GM18868 (cell line): Measurements from ENCODE around the gene CLEC4F.

ENCODE experiments used
- ATAC-seq: cut with Tn5 transposase; IDR thresholded peaks from one replicate; pipeline ENCODE4 v1.9.1; 2021; ENCODE audit warnings: mild to moderate bottlenecking, moderate library complexity; ENCODE audit not compliant: unreplicated experiment

CLEC4F gene

GRCh38 chr2:70789304-70790135 lies 30.9 kb downstream of the CLEC4F start:
- no peak for ATAC-seq

- peak; percentile 41 for ATAC-seq
Observed at GRCh38 chr2:70785137-70785911, 35.1 kb downstream of the CLEC4F start.

- ATAC-seq, result no peak
Observed at GRCh38 chr2:70784320-70784719, 36.1 kb downstream of the CLEC4F start.

- ATAC-seq, result no peak
Observed at GRCh38 chr2:70779911-70780545, 40.4 kb downstream of the CLEC4F start.

GRCh38 chr2:70779491-70779890 lies 40.9 kb downstream of the CLEC4F start:
- ATAC-seq, result no peak

GRCh38 chr2:70778676-70779075 lies 41.7 kb downstream of the CLEC4F start:
- ATAC-seq, result no peak

GRCh38 chr2:70777450-70777849 lies 42.9 kb downstream of the CLEC4F start:
- no peak for ATAC-seq

GRCh38 chr2:70776266-70776665 lies 44.1 kb downstream of the CLEC4F start:
- ATAC-seq, result no peak

GRCh38 chr2:70775141-70775540 lies 45.3 kb downstream of the CLEC4F start:
- no peak for ATAC-seq

GRCh38 chr2:70772486-70773155 lies 47.8 kb downstream of the CLEC4F start:
- no peak for ATAC-seq

- ATAC-seq, result peak; percentile 70
Observed at GRCh38 chr2:70771446-70771845, 49.0 kb downstream of the CLEC4F start.

GRCh38 chr2:70769450-70769849 lies 50.9 kb downstream of the CLEC4F start:
- no peak for ATAC-seq

GRCh38 chr2:70768590-70769085 lies 51.8 kb downstream of the CLEC4F start:
- no peak for ATAC-seq

- peak; percentile 52 for ATAC-seq
Observed at GRCh38 chr2:70767699-70768589, 52.5 kb downstream of the CLEC4F start, which contains the start of gene ADD2. ADD2 (minus strand) TSS chr2:70768200; CDS start chr2:70706408, 61,792 bp downstream.

- no peak for ATAC-seq
Observed at GRCh38 chr2:70767079-70767698, 53.2 kb downstream of the CLEC4F start.

GRCh38 chr2:70766357-70767078 lies 53.9 kb downstream of the CLEC4F start:
- ATAC-seq, result no peak

GRCh38 chr2:70765507-70765906 lies 54.9 kb downstream of the CLEC4F start:
- ATAC-seq, result no peak

GRCh38 chr2:70759446-70759845 lies 61.0 kb downstream of the CLEC4F start:
- no peak for ATAC-seq
